Measurements from ENCODE around the gene CLDN17.

The CLDN17 gene

GRCh38 chr21:30129246-30129645, 37.4 kb downstream of the CLDN17 start (continued):
- no peak for TF ChIP-seq PATZ1 (CRISPR knock-in tag; IDR thresholded peaks at IDR 0.05; ENCODE audit: borderline replicate concordance)
- no peak for TF ChIP-seq ZNF565 (CRISPR knock-in tag; conservative IDR thresholded peaks at IDR 0.05; ENCODE audit: low read depth)
- TF ChIP-seq TCF4 (CRISPR knock-in tag; IDR thresholded peaks at IDR 0.05; ENCODE audit: borderline replicate concordance): no peak
- TF ChIP-seq ESRRG (CRISPR knock-in tag; IDR thresholded peaks at IDR 0.05): no peak
- no peak for TF ChIP-seq TOX (CRISPR knock-in tag; IDR thresholded peaks at IDR 0.05; ENCODE audit: borderline replicate concordance)
- no peak for TF ChIP-seq CSDC2 (CRISPR knock-in tag; IDR thresholded peaks at IDR 0.05)

DNA sequence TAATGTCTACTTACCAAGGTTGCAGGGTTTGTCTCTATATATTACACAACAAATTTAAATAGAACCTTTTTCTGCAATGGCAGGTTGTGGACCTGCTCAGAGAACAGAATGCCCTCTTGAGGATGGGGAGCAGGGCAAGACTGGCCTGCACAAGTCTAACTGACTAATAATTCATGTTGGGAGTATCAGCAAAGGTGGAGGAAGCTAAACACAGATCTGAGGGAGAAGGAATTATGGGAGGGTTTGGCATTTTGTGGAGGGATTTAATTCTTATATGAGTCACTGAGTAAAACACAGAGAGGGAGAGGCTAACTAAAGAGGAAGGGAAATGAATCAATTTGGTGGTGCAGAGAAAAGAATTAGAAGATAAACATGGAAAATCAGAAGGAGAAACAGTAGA, 40.0 kb downstream of the CLDN17 start:
- no peak for ATAC-seq
- TF ChIP-seq, protein P1, sequence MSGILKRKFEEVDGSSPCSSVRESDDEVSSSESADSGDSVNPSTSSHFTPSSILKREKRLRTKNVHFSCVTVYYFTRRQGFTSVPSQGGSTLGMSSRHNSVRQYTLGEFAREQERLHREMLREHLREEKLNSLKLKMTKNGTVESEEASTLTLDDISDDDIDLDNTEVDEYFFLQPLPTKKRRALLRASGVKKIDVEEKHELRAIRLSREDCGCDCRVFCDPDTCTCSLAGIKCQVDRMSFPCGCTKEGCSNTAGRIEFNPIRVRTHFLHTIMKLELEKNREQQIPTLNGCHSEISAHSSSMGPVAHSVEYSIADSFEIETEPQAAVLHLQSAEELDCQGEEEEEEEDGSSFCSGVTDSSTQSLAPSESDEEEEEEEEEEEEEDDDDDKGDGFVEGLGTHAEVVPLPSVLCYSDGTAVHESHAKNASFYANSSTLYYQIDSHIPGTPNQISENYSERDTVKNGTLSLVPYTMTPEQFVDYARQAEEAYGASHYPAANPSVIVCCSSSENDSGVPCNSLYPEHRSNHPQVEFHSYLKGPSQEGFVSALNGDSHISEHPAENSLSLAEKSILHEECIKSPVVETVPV (CRISPR knock-in tag; IDR thresholded peaks at IDR 0.05): no peak
- TF ChIP-seq BACH2 (CRISPR knock-in tag; IDR thresholded peaks at IDR 0.05; ENCODE audit: borderline replicate concordance): no peak
- no peak for TF ChIP-seq ISL1 (CRISPR knock-in tag; IDR thresholded peaks at IDR 0.05)

GRCh38 chr21:30117631-30118030, 49.0 kb downstream of the CLDN17 start:
- no peak for TF ChIP-seq ZC3H10 (CRISPR knock-in tag; IDR thresholded peaks at IDR 0.05)
- TF ChIP-seq GLIS3 (CRISPR knock-in tag; IDR thresholded peaks at IDR 0.05): no peak
- TF ChIP-seq POU6F1 (CRISPR knock-in tag; IDR thresholded peaks at IDR 0.05; ENCODE audit: borderline replicate concordance, low read depth): no peak
- no peak for TF ChIP-seq SNAI2 (CRISPR knock-in tag; IDR thresholded peaks at IDR 0.05)
- no peak for TF ChIP-seq CSDC2 (CRISPR knock-in tag; IDR thresholded peaks at IDR 0.05)
- no peak for TF ChIP-seq ZNF70 (CRISPR knock-in tag; IDR thresholded peaks at IDR 0.05)
- no peak for TF ChIP-seq CREB5 (CRISPR knock-in tag; IDR thresholded peaks at IDR 0.05; ENCODE audit: low read depth)
- no peak for TF ChIP-seq TCF4 (CRISPR knock-in tag; IDR thresholded peaks at IDR 0.05; ENCODE audit: borderline replicate concordance)
- TF ChIP-seq TOX (CRISPR knock-in tag; IDR thresholded peaks at IDR 0.05; ENCODE audit: borderline replicate concordance): no peak
- ATAC-seq: no peak

- TF ChIP-seq BACH2 (CRISPR knock-in tag; IDR thresholded peaks at IDR 0.05; ENCODE audit: borderline replicate concordance) (no peak), PPARA (CRISPR knock-in tag; IDR thresholded peaks at IDR 0.05; ENCODE audit: borderline replicate concordance) (no peak), ESRRG (CRISPR knock-in tag; IDR thresholded peaks at IDR 0.05) (no peak), SNAI2 (CRISPR knock-in tag; IDR thresholded peaks at IDR 0.05) (no peak), CSDC2 (CRISPR knock-in tag; IDR thresholded peaks at IDR 0.05) (no peak), ZNF8 (CRISPR knock-in tag; IDR thresholded peaks at IDR 0.05) (no peak), ZC3H10 (CRISPR knock-in tag; IDR thresholded peaks at IDR 0.05) (no peak), TSHZ2 (CRISPR knock-in tag; IDR thresholded peaks at IDR 0.05) (no peak), POU6F1 (CRISPR knock-in tag; IDR thresholded peaks at IDR 0.05; ENCODE audit: borderline replicate concordance, low read depth) (no peak)
- ATAC-seq: no peak
Observed at GRCh38 chr21:30116479-30116878, 50.1 kb downstream of the CLDN17 start.

Data from SK-N-SH treated with all-trans-retinoic acid at 6 μM for 48 hours (cell line).